CD4-positive, alpha-beta T cell treated with Interleukin-1 beta for 1 hour (primary cell): ENCODE measurements around the gene CLIC2.
"Not testable (repeated sequence)": the region's sequence is repeated elsewhere in the genome, so short reads cannot be mapped to it uniquely, and the experiment has no call there.

Experiments used
- DNase-seq, 2 donors: peaks; one replicate each; pipeline ENCODE4 v3.0.0-alpha.2; 2020 to 2022

The CLIC2 gene

DNA sequence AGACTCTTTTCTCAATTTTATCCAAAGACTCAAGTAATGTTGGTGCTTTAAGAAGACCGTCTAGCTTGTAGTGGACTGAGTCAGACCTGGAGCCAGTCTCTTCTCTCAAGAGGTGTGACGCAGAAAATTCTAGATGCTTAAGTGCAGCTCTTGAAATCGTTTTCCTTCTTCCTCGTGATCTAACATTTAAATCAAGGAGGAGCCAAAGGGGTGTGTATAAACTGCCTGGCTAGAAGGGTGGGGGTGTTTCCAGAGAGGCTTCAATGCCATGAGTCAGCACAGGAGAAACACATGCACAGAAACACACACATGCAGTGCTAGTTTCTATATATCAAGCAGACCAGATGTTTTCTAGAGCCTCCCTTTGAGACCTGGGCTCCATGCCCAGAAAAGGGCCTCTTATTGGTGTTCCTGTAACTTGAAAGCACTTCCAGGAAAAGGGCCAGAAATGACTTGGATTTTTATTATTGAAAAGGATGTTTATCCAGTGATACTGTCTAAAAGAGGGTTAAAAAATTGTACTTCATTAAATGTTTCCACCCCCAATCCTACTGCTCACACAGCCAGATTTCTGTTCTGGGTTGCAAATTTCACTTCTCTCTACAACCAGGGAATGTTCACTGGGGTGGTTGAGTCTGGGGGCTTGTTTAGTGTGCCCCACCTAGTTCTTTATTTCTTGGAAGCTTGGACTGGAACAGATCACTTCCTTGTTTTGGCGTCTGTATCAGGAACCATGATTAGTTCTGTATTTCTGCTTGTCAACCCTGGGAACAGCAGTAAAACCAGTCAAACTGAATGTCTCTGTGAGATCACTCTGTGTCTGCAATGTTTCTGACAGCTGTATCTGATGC lies at the start of gene CLIC2:
TSS of gene CLIC2 (minus strand) at position 129 of the 851 bp plus-strand sequence. CDS start 187 bp downstream, outside the sequence.
- DNase-seq, result no peak

DNA sequence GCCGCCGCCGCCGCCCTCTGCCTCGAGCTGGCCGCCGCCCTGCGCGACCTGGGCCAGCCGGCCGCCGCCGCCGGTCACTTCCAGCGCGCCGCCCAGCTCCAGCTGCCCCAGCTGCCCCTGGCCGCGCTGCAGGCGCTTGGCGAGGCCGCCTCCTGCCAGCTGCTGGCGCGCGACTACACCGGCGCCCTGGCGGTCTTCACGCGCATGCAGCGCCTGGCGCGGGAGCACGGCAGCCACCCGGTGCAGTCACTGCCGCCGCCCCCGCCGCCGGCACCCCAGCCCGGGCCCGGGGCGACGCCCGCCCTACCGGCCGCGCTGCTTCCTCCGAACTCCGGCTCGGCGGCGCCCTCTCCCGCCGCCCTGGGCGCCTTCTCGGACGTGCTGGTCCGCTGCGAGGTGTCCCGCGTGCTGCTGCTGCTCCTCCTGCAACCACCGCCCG lies 48.1 kb upstream of the CLIC2 start:
- DNase-seq, result not testable (repeated sequence)

DNA sequence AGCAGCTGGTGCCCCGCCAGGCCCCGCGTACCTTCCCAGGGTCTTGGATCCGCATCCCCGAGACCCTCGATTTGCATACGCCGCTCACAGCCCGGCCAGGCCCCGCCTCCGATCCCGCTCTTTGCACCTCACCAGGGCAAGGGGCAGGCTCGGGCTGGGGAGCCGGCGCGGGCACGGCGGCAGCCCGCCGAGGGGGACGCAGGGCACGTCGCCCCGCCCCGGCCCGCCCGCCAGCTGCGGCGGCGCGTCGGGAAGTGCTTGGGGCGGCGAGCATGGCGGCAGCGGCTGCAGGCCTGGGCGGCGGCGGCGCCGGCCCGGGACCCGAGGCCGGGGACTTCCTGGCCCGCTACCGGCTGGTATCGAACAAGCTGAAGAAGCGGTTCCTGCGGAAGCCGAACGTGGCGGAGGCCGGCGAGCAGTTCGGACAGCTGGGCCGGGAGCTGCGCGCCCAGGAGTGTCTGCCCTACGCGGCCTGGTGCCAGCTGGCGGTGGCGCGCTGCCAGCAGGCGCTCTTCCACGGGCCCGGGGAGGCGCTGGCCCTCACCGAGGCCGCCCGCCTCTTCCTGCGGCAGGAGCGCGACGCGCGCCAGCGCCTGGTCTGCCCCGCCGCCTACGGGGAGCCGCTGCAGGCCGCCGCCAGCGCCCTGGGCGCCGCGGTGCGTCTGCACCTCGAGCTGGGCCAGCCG lies 47.6 kb upstream of the CLIC2 start, which contains the start of gene F8A2:
TSS of gene F8A2 (plus strand) at position 253 of the 686 bp plus-strand sequence. CDS start at position 273, 20 bp downstream.
- not testable (repeated sequence) for DNase-seq

DNA sequence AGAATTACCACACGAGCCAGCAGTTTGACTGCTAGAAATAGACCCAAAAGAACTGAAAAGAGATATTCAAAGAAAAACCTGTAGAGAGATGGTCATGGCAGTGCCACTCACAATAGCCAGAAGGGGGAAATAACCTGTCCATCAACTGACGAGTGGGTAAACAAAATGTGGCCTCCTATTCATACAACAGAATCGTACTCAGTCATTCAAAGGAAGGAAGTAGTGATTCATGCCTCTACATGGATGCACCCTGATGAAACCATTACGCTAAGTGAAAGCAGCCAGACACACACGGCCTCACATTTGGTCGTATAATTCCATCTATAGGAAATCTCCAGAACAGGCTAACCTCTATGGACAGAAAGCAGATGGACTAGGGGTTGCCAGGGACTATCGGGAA lies 45.4 kb upstream of the CLIC2 start:
- DNase-seq, result not testable (repeated sequence)

DNA sequence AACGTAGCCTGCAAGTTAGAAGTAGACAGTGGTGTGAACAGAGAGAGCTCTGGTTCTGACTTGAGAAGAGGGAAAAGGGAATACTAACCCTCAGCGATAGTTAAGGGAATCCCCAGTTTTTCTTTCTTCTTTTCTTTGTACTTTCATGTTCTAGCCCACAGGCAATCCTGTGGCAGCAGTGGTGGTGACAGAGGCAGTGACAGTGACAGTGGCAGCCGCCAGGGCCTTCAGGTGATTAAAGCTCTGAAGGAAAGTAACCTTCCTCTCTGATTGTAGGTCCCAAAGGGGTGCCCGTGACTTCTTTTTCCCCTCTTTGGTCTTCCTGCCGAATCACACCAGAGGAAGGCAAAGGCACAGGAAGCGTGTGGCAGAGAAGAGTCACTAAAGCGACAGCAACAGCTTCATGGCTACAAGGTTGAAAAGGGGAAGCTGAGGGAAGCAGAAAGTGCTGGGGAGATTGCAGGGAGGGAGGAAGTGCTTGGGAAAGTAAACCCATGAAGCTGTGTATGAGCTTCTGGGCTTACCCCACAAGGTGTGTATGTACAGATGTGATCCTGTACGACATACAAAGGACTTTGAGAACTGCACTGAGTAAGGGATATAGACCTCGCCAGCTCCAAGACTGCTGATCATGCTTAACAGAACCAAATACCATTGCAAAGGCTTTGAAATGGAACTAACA lies 39.5 kb upstream of the CLIC2 start:
- not testable (repeated sequence) for DNase-seq

DNA sequence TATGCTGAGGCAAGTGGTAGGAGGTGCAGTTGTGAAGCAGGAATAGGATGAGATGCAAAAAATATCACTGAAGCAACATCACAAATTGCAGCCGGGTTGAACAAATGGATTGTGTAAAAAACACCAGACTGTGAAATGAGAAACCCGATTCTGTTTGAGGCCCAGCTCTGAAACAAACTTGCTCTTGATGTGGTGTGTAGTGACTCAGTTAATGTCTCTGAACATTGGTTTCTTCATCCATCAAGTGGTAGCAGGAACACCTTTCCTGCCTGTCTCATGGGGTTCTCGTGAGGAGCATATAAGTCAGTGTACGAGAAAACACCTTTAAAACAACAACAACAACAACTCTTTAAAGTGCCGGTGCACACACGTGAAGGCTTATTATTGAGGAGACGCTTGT lies 29.3 kb upstream of the CLIC2 start:
- DNase-seq, result not testable (repeated sequence)

DNA sequence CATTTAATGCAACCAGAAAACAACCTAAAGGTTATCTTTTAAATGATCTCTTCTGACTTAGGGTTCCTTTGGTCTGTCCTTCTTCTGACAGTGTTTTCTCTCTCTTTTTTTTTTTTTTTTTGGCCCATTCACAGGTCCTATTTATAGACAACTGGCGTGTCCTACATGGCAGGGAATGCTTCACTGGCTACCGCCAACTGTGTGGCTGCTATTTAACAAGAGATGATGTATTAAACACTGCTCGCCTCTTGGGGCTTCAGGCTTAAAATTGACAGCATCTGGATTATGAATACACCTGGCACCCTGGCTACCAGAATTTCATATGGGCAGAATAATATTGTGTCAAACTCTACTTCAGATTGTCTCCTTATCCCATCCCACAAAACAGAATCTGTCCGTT lies 15.0 kb upstream of the CLIC2 start:
- DNase-seq, result not testable (repeated sequence)

DNA sequence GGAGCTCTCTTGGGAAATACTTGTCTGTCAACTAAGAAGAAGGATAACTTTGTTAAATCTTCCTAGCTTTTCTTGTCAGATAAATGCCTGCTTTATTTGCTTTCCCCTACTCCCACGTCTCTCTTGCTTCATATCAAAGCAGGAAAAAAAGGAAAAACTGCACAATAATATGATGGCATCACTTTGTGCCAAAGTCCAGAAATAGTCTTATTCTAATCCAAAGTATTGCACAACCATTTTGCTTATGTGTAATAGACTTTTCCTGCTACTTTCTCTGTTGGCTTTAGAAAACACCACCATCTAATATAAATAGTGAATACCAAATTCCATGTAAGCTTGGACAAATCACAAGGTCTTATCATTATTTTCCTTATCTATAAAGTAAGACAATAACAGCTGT lies 11.3 kb upstream of the CLIC2 start:
- DNase-seq, result not testable (repeated sequence)

DNA sequence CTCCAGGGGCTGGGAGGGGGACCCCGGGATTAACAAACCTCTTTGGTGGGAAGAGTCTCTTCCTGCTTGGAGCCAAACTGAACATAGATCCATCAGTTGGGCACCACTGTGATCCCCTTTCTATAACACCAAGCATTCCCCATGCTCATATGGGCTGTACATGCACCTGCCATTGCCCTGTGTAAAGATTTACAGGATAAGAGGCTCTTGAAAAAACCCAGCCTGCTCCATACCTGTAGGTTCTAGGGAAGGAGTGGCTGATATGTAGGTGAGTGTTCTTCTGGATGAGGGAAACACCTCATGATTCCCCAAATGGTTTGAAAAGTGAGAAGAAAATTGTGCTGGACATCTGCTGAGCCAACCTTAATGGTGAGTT lies 911 bp upstream of the CLIC2 start:
- DNase-seq, result not testable (repeated sequence)

DNA sequence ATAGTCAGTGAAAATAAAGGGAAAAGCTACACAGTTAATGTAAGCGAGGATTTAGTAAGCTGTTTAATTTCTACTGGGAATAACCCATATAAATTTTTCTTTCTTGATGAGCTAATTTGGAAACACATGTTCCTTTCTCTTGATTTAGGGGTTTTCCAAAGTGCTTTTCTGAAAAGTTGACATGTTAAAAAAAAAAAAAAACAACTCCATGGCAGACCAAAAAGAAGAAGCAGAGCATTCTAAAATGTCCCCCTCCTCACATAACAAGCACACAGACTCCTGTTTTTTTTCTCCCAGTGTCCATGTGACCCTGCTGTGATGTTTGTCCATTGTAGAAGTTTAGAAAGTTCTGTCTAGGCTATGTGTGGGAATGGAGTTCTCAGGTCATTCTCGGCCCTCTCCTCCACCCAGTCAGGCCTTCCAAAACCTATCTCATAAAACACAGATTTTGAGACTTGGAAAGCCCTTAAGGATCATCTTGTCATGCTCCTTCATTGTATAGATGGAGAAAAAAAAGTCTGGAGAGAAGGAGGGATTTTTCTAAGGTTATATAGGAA lies 792 bp downstream of the CLIC2 start:
- no peak for DNase-seq

DNA sequence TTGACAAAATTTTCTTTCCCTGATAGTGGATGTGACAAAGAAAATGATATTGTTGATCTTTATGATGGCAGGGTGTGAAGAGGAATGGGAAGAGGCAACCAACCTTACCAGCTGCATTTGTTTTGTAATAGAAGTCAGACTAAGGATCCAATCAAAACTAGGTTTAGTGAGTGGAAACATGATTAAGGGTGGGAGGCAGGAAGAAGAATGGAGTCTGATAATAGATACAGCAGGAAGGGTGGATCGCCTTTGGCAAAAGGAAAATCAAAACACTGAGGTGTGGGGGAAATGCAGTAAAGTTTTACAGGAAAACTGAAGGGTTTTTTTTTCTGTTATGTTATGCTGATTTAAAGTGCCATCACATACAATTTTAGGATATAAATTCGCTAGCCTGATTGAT lies 3.4 kb downstream of the CLIC2 start:
- no peak for DNase-seq

DNA sequence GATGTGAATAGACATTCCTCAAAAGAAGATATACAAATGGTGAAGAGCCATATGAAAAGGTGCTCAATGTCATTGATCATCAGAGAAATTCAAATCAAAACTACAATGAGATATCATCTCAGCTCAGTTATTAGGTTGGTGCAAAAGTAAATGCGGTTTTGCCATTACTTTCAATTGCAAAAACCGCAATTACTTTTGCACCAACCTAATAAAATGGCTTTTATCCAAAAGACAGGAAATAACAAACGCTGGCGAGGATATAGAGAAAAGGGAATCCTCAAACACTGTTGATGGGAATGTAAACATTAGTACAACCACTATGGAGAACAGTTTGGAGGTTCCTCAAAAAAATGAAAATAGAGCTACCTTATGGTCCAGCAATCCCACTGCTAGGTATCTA lies 5.1 kb downstream of the CLIC2 start:
- DNase-seq, result no peak

DNA sequence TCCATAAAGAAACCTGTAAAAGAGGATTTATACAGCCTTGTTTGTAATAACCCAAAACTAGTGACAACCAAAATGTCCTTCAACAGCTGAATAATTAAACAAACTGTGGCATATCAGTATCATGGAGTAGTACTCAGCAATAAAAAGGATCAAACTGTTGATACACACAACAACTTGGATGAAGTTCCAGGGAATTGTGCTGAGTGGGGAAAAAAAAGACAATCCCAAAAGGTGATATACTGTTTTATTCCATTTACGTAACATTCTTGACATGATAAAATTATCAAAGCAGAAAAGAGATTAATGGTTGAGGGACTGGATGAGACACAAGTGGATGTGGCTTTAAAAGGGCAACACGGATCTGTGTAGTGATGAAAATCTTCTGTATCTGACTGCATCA lies 7.8 kb downstream of the CLIC2 start:
- no peak for DNase-seq

DNA sequence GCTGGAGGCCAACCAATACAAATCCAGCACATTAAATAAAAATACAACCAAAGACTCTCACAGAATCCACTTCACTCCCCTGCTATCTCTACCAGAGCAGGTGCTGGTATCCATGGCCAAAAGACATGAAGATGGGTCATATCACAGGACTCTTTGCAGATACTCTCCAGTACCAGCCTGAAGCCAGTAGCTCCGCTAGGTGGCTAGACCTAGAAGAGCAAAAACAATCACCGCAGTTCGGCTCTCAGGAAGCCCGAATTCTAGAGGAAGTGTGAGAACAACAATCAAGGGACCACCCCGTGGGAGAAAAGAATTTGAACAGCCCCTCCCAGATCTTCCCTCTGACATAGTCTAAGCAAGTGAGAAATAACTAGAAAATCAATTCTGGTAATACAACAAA lies 20.2 kb downstream of the CLIC2 start:
- no peak for DNase-seq

DNA sequence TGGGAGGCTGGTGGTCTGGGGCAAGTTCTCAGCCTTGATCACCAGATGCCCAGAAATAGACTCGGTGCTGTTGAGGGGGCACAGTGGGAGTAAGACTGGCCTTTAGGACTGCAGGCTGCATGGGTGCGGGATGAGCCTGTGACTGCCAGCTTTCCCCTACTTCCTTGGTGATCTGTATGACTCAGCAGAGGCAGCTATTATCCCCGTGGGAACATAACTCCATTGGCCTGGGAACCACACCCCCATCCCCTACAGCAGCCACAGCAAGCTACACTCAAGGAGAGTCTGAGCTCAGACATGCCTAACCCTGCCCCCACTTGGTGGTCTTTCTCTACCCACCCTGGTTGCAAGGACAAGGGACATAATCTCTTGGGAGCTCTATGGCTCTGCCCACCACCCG lies 20.6 kb downstream of the CLIC2 start:
- no peak for DNase-seq

DNA sequence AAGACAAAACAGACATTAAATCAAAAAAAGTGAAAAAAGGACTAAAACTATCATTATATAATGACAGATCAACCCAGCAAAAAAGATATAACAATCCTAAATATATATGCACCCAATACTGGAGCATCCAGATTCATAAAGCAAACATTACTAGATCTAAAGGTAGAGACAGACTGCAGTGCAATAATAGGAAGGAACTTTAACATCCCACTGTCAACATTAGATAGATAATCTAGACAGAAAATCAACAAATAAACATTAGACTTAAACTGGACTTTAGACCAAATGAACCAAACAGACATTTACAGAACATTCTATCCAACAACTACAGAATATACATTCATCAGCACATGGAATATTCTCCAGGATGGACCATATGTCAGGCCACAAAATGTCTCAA lies 40.6 kb downstream of the CLIC2 start:
- DNase-seq, result no peak

DNA sequence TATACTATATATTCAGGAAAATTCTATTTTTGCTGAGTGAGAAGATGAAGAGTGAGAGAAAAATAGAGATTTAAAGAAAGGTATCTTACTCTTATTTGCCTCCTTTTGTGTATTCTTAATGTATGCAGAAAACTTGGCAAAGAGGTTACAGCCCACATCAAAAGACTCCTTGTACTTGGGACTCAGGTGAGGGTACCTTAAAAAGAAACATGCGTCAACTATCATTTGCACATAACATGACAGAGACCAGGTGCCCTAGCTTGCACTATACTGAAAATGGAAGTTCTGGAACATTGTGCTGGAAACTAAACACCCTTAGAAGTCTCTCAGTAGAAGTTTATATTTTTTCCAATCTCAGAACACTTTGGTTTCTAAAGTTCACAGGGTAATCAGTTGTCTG lies 54.5 kb downstream of the CLIC2 start:
- no peak for DNase-seq

DNA sequence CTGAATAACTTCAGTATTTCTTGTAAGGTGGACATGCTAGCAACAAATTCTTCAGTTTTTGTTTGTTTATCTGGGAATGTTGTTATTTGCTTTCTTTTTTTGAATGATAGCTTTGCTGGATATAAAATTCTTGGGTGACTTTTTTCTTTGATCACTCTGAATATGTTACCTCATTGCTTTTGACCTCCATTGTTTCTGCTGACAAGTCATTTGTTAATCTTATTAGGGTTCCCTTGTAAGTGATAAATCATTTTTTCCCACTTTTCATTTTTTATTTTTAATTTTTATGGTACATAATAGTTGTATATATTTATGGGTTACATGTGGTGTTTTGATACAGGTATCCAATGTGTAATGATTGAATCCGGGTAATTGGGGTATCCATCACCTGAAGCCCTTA lies 63.4 kb downstream of the CLIC2 start:
- no peak for DNase-seq

DNA sequence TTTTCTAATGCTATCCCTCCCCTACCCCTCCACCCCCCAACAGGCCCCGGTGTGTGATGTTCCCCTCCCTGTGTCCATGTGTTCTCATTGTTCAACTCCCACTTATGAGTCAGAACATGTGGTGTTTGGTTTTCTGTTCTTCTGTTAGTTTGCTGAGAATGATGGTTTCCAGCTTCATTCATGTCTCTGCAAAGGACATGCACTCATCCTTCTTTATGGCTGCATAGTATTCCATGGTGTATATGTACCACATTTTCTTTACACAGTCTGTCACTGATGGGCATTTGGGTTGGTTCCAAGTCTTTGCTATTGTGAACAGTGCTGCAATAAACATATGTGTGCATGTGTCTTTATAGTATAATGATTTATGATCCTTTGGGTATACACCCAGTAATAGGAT lies 66.4 kb downstream of the CLIC2 start:
- not testable (repeated sequence) for DNase-seq

DNA sequence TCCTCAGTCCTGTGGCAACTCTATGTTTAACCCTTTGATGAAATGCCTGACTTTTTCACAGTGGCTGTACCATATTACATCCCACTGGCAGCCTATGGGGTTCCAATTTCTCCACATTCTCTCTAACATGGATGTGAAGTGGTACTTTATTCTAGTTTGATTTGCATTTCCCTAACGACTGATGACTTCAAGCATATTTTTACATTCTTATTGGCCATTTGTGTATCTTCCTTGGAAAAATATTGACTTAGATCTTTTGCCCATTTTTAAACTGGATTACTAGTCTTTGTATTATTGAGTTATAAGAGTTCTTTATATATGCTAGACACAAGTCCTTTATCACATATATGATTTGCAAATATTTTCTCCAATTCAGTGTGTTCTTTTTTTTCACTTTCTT lies 68.0 kb downstream of the CLIC2 start:
- no peak for DNase-seq

DNA sequence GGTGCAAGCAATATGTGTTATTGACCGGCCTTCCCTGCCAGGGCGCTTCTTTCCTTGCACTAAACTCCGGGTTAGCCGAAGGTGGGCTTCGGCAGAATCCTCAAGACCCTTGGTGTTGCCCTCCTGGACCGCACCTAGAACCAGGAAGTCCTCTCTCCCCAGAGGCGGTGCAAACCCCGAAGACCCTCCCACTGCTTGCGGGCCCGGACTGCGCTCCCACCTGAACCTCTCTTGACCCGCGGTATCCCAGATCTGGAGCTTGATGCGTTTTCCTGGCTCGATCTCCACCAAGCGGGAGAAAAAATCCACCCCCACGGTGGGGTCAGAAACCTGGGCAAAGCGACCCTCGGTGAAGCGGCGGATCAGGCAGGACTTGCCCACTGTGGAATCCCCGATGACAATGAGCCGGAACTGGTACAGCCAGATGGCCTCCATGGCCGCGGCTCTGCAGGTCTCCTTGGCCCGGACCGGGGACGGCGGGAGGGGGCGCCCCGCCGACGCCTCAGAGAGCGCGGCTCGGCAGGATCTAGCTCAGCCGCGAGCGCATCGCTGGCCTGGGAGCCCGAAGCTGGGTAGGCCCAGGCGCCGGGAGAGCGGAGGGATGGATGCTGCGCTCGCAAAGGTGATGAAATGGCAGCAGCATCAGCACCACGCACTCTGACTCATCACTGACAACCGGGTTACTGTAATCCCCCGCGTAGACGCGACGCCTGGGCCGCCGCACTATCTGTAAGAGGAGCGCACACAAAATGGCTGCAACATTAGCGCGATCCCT lies 70.4 kb downstream of the CLIC2 start, which contains the start of gene RAB39B:
TSS of gene RAB39B (minus strand) at position 638 of the 775 bp plus-strand sequence. CDS start at position 435, 203 bp downstream.
- DNase-seq, result peak; percentile 68
